Pancreas (tissue), 10 donors: ENCODE results near the gene GFM1. TPM values are rescaled to one million over a fixed set of nuclear protein-coding genes. Genes with fewer than 3 reads are reported as not detected.
A peak's percentile ranks its signal among the peaks of the same experiment; 100 is the strongest.

Experiments used
- ATAC-seq, 4 donors: fragments of 200-7000 bp; cut with Tn5 transposase; one replicate each; pipeline versions ENCODE4 v1.8.0 to v1.9.1; 2020; ENCODE audit warnings: mild to moderate bottlenecking in 4 of 4, moderate library complexity in 4 of 4
- DNase-seq, 6 donors: peaks; one replicate each; pipeline ENCODE4 v3.0.0-alpha.2; 2020
- FAIRE-seq: peaks from 2 replicates; lab custom pipeline; 2012; peaks lifted over from hg19 to GRCh38; lab: Jason Lieb, UNC
- H3K27ac ChIP-seq, 4 donors: fragments of 200-600 bp; sonication (generic); 1 replicate in 3 of 4; 2 replicates in 1 of 4; pipeline versions ENCODE4 v1.5.0 to v1.8.0; 2020
- H3K27me3 ChIP-seq, 4 donors: fragments of 200-600 bp; one replicate each; pipeline ENCODE4 v1.8.0; 2021
- H3K36me3 ChIP-seq, 3 donors: fragments of 200-600 bp; sonication (generic) in 1 of 3; one replicate each; pipeline versions ENCODE4 v1.5.0 to v1.8.0; 2020 to 2021
- H3K4me1 ChIP-seq, 3 donors: fragments of 200-600 bp; one replicate each; pipeline ENCODE4 v1.8.0; 2021
- H3K4me3 ChIP-seq, 4 donors: fragments of 200-600 bp; sonication (generic) in 2 of 4; one replicate each; pipeline versions ENCODE4 v1.5.0 to v1.8.0; 2020 to 2021
- H3K9me3 ChIP-seq, 4 donors: fragments of 200-600 bp; one replicate each; pipeline ENCODE4 v1.8.0; 2021
- WGBS, 2 donors: extraction: QIAGEN DNeasy Blood & Tissue Kit; methylation state at CpG; one replicate each; pipeline ENCODE4 v1.1.7; 2013; 5-methylcytosine and 5-hydroxymethylcytosine counted together
- intact Hi-C, 3 donors: fragments of 100-400 bp; cut with DNase I; formaldehyde crosslinking; loops; one replicate each; pipeline versions ENCODE4 v1.11.1 to v1.14.2; 2022
- polyA plus RNA-seq, 2 donors: library from polyadenylated mRNA; stranded (reverse); fragments of 200-250 nt; gene quantifications; one replicate each; pipeline ENCODE4 v1.2.3, GENCODE V29; 2013
- total RNA-seq, 6 donors: library from RNA; stranded (reverse); fragmentation: NEBNext Ultra II Directional in 4 of 6; extraction: Animal tissue kit (Norgen Biotek cat#: 25700) in 4 of 6; gene quantifications; one replicate each; pipeline versions ENCODE4 v1.2.1 to v1.2.4, GENCODE V29; 2021 to 2023
- TF ChIP-seq, protein P1 (sequence below), 4 donors: fragments of 200-600 bp; sonication (generic) in 3 of 4; IDR thresholded peaks; one replicate each; pipeline versions ENCODE4 v1.5.0 to v1.8.0; 2021; ENCODE audit warnings: antibody characterized with exemption in 4 of 4
- donor health status: healthy with polysubstance abuse.
- donor health status: DM: no; HTN: no; CAD: no; lungs with moderate emphysema.
- donor health status: DM: no; HTN: no; CAD: no.
- donor health status: control.
- donor health status: control.
- donor health status: Bipolar disorder and iron deficiency.
- donor health status: DM: yes; HTN: yes; CAD: no.
- donor health status: DM: no; HTN: no; CAD: no.
- donor health status: DM: no; HTN: no; CAD: no.
- donor health status: DM: yes; HTN: yes; CAD: no.

Gene GFM1
- total and polyA plus RNA-seq, 8 donors, result 5.7 to 24.0 (median 17.2) TPM

DNA sequence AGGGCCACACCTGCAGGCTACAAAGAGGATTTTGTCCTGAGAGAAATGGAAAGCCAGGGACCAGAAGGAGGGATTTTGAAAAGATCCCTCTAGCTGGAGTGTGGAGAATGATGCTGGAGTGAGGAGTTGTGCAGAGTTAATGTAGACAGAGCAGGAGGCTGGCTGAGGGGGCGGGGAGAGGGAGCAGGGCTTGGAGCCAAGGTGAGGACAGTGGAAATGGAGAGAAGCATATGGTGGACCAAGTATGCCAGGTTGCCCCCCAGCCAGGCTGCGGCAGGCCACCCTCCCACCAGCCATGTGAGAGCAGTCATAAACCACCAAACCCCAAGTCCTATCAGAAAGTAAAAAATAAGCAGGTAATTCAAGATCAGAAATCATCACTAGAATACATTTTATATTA, 73.2 kb downstream of the GFM1 start:
- TF ChIP-seq, protein P1, sequence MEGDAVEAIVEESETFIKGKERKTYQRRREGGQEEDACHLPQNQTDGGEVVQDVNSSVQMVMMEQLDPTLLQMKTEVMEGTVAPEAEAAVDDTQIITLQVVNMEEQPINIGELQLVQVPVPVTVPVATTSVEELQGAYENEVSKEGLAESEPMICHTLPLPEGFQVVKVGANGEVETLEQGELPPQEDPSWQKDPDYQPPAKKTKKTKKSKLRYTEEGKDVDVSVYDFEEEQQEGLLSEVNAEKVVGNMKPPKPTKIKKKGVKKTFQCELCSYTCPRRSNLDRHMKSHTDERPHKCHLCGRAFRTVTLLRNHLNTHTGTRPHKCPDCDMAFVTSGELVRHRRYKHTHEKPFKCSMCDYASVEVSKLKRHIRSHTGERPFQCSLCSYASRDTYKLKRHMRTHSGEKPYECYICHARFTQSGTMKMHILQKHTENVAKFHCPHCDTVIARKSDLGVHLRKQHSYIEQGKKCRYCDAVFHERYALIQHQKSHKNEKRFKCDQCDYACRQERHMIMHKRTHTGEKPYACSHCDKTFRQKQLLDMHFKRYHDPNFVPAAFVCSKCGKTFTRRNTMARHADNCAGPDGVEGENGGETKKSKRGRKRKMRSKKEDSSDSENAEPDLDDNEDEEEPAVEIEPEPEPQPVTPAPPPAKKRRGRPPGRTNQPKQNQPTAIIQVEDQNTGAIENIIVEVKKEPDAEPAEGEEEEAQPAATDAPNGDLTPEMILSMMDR (IDR thresholded peaks at IDR 0.05), result no peak

GRCh38 chr3:158718490-158719170, 74.3 kb downstream of the GFM1 start:
- intact Hi-C loops, result no loop called here
- no peak overlapping the region for H3K27ac ChIP-seq
- H3K27me3 ChIP-seq, result no peaks in the 10 kb centered on the region
- TF ChIP-seq, protein P1 (IDR thresholded peaks at IDR 0.05), result no peak
- FAIRE-seq (no peak), ATAC-seq (no peak), DNase-seq (no peak)
- H3K4me3 ChIP-seq, result no peak overlapping the region
- WGBS, 2 donors, result 89 to 91% methylated on average over 5 of the region's 5 CpGs
- no peaks in the 10 kb centered on the region for H3K36me3 ChIP-seq
- H3K9me3 ChIP-seq, result no peaks in the 10 kb centered on the region
- H3K4me1 ChIP-seq, result no peaks in the 10 kb centered on the region

More for the DNA sequence above, 73.2 kb downstream of the GFM1 start:
- intact Hi-C loops, result no loop called here
- FAIRE-seq (no peak), ATAC-seq (no peak), DNase-seq (no peak)
- Histone ChIP-seq H3K4me3 (no peak overlapping the region), H3K27ac (no peak overlapping the region), H3K36me3 (no peaks in the 10 kb centered on the region), H3K27me3 (no peaks in the 10 kb centered on the region), H3K9me3 (no peaks in the 10 kb centered on the region), H3K4me1 (no peaks in the 10 kb centered on the region)
- 95% methylated on average over 2 of the region's 2 CpGs for WGBS, 2 donors

- intact Hi-C loops, result no loop called here
- TF ChIP-seq, protein P1 (IDR thresholded peaks at IDR 0.05), result no peak
- no peak overlapping the region for H3K27ac ChIP-seq
- no peak overlapping the region for H3K4me3 ChIP-seq
- H3K4me1 ChIP-seq, result no peaks in the 10 kb centered on the region
- no peaks in the 10 kb centered on the region for H3K36me3 ChIP-seq
- H3K9me3 ChIP-seq, result no peaks in the 10 kb centered on the region
- H3K27me3 ChIP-seq, result no peaks in the 10 kb centered on the region
- 88 to 100% methylated on average over 1 of the region's 1 CpG for WGBS, 2 donors
- ATAC-seq, result no peak
- no peak for DNase-seq
- no peak for FAIRE-seq
Observed at GRCh38 chr3:158722108-158722507, 77.8 kb downstream of the GFM1 start.

DNA sequence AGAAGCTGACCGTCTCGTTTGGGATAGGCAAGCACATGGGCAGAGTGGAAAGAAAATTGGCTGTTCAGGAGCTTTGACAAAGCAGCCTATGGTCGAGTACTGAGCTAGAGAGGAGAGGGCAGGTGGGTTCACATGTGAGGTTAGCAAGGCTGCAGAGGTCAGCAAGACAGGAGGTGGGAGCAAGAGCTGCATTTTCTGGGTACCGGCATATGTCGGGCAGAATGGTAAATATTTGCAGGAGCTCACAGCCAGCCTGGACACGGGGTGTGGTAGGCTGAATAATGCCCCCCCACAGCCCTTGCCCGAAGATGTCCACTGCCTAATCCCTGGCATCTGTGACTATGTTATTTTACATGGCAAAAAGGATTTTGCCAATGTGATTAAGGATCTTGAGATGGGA, 79.7 kb downstream of the GFM1 start:
- WGBS, 2 donors, result 83 to 85% methylated on average over 7 of the region's 7 CpGs
- Histone ChIP-seq H3K9me3 (no peaks in the 10 kb centered on the region), H3K4me3 (no peak overlapping the region), H3K36me3 (no peaks in the 10 kb centered on the region), H3K27me3 (no peaks in the 10 kb centered on the region), H3K4me1 (no peaks in the 10 kb centered on the region), H3K27ac (peak overlapping the region in 1 of 4 donors; percentile 15)
- DNase-seq (no peak), FAIRE-seq (no peak), ATAC-seq (no peak)
- intact Hi-C loops, result no loop called here
- TF ChIP-seq, protein P1 (IDR thresholded peaks at IDR 0.05), result no peak

DNA sequence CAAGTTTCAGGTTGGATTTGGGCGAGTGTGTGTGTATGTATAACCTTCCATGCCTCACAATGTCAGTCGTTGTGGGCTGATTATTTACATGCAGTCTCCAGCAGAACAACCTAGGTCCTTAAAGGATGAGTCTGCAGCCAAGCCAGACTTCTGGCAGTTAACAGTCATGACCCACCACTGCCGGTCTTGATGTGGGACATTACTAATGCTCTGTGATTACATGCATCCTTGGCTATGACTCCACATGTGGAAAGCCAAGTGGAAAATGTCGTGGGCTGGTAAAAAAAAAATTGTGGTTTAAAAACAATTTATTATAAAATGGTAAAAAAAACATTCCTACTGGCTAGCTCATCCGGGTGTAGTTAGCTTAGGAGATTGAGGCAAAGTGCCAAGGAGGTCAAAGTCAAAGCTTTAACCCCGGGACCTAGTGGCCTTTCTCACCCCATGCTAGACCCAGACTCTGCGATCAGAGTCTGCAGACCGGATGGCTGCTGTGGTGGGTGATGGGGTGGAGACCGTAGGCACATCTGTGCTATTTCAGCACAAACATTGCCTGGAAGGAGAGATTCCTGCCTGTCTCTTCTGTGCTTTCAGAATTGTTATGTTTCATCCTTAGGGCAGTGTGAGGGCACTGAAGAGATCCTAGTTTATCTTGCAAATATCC, 81.2 kb downstream of the GFM1 start:
- WGBS, 2 donors, result 45 to 64% methylated on average over 9 of the region's 9 CpGs
- ATAC-seq (peak in 3 of 4 donors; percentile 36 to 50 (median 42)), FAIRE-seq (no peak), DNase-seq (peak in 1 of 6 donors; percentile 20)
- Histone ChIP-seq H3K27ac (no peak overlapping the region), H3K36me3 (no peaks in the 10 kb centered on the region), H3K4me1 (no peaks in the 10 kb centered on the region), H3K4me3 (no peak overlapping the region), H3K9me3 (no peaks in the 10 kb centered on the region), H3K27me3 (no peaks in the 10 kb centered on the region)
- TF ChIP-seq, protein P1 (IDR thresholded peaks at IDR 0.05), result no peak
- intact Hi-C loops, result loop anchor here in 1 of 3 donors (5.0 kb wide), 1 partner anchor 67 kb away; no protein-coding TSS in a partner anchor
